ENCODE results near the gene ATP6V1F.

DNA sequence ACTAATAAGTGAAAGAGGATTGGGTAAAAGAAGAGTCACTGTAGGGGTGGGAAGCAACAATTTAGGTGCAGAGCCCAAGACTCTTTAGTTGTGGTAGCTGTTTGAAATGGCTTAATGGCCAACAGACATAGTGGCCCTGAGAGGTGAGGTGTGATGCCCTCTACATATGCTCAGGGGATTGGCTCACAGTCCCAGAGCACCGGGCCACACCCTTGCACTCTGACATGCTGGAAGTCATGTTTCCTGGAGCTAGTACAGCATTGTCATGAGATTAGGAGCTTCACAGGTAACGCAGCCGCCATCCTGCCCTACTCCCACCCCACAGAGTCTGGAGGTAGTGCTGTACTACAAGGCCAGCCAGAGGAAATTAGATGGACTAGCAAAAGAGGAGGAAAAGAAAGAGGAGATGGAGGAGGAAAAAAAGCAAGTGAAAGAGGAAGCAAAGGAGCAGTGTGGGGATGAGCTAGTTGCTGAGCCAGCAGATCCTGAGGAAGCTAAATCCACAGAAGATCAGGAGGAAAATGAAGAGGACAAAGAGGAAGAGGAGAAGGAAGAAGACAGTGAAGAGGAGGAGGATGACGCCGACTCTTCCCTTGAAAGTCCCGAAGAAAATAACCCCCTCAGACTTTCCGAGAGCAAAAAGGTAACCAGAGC lies 47.2 kb upstream of the ATP6V1F start:
- TF ChIP-seq, protein P1, sequence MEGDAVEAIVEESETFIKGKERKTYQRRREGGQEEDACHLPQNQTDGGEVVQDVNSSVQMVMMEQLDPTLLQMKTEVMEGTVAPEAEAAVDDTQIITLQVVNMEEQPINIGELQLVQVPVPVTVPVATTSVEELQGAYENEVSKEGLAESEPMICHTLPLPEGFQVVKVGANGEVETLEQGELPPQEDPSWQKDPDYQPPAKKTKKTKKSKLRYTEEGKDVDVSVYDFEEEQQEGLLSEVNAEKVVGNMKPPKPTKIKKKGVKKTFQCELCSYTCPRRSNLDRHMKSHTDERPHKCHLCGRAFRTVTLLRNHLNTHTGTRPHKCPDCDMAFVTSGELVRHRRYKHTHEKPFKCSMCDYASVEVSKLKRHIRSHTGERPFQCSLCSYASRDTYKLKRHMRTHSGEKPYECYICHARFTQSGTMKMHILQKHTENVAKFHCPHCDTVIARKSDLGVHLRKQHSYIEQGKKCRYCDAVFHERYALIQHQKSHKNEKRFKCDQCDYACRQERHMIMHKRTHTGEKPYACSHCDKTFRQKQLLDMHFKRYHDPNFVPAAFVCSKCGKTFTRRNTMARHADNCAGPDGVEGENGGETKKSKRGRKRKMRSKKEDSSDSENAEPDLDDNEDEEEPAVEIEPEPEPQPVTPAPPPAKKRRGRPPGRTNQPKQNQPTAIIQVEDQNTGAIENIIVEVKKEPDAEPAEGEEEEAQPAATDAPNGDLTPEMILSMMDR (IDR thresholded peaks at IDR 0.05 in 8 of 11, conservative IDR thresholded peaks at IDR 0.05 in 3 of 11) = no peak
- no peak for TF ChIP-seq POLR2A (IDR thresholded peaks at IDR 0.05)

Measured in spleen (tissue), 7 donors.